HepG2 (cell line): ENCODE data around the gene TXNDC11. TPM values are rescaled to one million over a fixed set of nuclear protein-coding genes. Genes with fewer than 3 reads are reported as not detected.

ENCODE experiments used
- AKAP8 ChIP-seq: sonication (generic); formaldehyde crosslinking; IDR thresholded peaks from 2 replicates; pipeline ENCODE4 v1.5.1; 2020; ENCODE audit warnings: mild to moderate bottlenecking, missing genetic modification reagents
- BRF2 ChIP-seq: sonication (generic); formaldehyde crosslinking; IDR thresholded peaks from 2 replicates; pipeline ENCODE4 v1.8.1; 2022; ENCODE audit warnings: mild to moderate bottlenecking, missing genetic modification reagents
- DNMT1 ChIP-seq: sonication (generic); formaldehyde crosslinking; IDR thresholded peaks from 2 replicates; pipeline ENCODE4 v1.5.1; 2020; ENCODE audit warnings: mild to moderate bottlenecking, missing genetic modification reagents
- DRAP1 ChIP-seq: IDR thresholded peaks from 2 replicates; pipeline ENCODE4 v1.6.1; 2016; ENCODE audit warnings: missing genetic modification reagents, missing compliant biosample characterization
- IKZF4 ChIP-seq: sonication (generic); formaldehyde crosslinking; IDR thresholded peaks from 2 replicates; pipeline ENCODE4 v1.5.1; 2020; ENCODE audit warnings: borderline replicate concordance, mild to moderate bottlenecking, low read depth, missing genetic modification reagents; ENCODE audit errors: not compliant biosample characterization
- KMT2B ChIP-seq: IDR thresholded peaks from 2 replicates; pipeline ENCODE4 v1.6.1; 2016; ENCODE audit warnings: missing genetic modification reagents, missing compliant biosample characterization
- NBN ChIP-seq: fragments of 450-650 bp; conservative IDR thresholded peaks from 2 replicates; pipeline ENCODE4 v1.6.1; 2017
- NFATC3 ChIP-seq: sonication (generic); formaldehyde crosslinking; IDR thresholded peaks from 2 replicates; pipeline ENCODE4 v1.5.1; 2020; ENCODE audit warnings: mild to moderate bottlenecking, missing genetic modification reagents
- NR2F6 ChIP-seq, 2 experiments: IDR thresholded peaks; 2 replicates each; pipeline ENCODE4 v1.6.1; 2016; ENCODE audit warnings: antibody characterized with exemption in 1 of 2, mild to moderate bottlenecking in 1 of 2
- PPARG ChIP-seq: conservative IDR thresholded peaks from 2 replicates; pipeline ENCODE4 v1.6.1; 2016; ENCODE audit warnings: missing biosample characterization, missing genetic modification reagents
- RBM22 ChIP-seq: fragments of 200-400 bp; formaldehyde crosslinking; optimal IDR thresholded peaks from 2 replicates; pipeline ENCODE3; 2017; ENCODE audit warnings: mild to moderate bottlenecking, low read length, moderate library complexity
- REL ChIP-seq: sonication (generic); formaldehyde crosslinking; conservative IDR thresholded peaks from 2 replicates; pipeline ENCODE4 v1.8.0; 2022; ENCODE audit warnings: mild to moderate bottlenecking, missing genetic modification reagents, moderate library complexity
- REPIN1 ChIP-seq: sonication (generic); formaldehyde crosslinking; IDR thresholded peaks from 2 replicates; pipeline ENCODE4 v1.8.0; 2022; ENCODE audit warnings: missing genetic modification reagents, low read depth, mild to moderate bottlenecking, borderline replicate concordance
- RFX1 ChIP-seq: fragments of 450-650 bp; IDR thresholded peaks from 2 replicates; pipeline ENCODE4 v1.6.1; 2017
- TRIM24 ChIP-seq: sonication (generic); formaldehyde crosslinking; IDR thresholded peaks from 2 replicates; pipeline ENCODE4 v1.8.0; 2022; ENCODE audit warnings: mild to moderate bottlenecking, missing genetic modification reagents
- ZBTB7A ChIP-seq: sonication (generic); formaldehyde crosslinking; IDR thresholded peaks from 2 replicates; pipeline ENCODE4 v1.8.0; 2022; ENCODE audit warnings: mild to moderate bottlenecking, missing genetic modification reagents
- ZEB1 ChIP-seq: IDR thresholded peaks from 2 replicates; pipeline ENCODE4 v1.6.1; 2012; ENCODE audit warnings: mild to moderate bottlenecking, low read depth, inconsistent platforms; ENCODE audit not compliant: insufficient replicate concordance
- ZNF124 ChIP-seq: sonication (generic); formaldehyde crosslinking; IDR thresholded peaks from 2 replicates; pipeline ENCODE4 v1.4.0; 2020; ENCODE audit warnings: missing genetic modification reagents
- ZNF136 ChIP-seq: sonication (generic); formaldehyde crosslinking; IDR thresholded peaks from 2 replicates; pipeline ENCODE4 v1.8.1; 2022; ENCODE audit warnings: low read depth, mild to moderate bottlenecking, moderate library complexity, missing genetic modification reagents
- ZNF143 ChIP-seq: sonication (generic); formaldehyde crosslinking; IDR thresholded peaks from 2 replicates; pipeline ENCODE4 v1.4.0; 2020; ENCODE audit warnings: missing genetic modification reagents
- ZNF160 ChIP-seq: sonication (generic); formaldehyde crosslinking; IDR thresholded peaks from 2 replicates; pipeline ENCODE4 v1.8.0; 2022; ENCODE audit warnings: mild to moderate bottlenecking, inconsistent platforms, missing genetic modification reagents
- ZNF276 ChIP-seq: sonication (generic); formaldehyde crosslinking; IDR thresholded peaks from 2 replicates; pipeline ENCODE4 v1.4.0; 2020; ENCODE audit warnings: mild to moderate bottlenecking, low read depth, missing genetic modification reagents
- ZNF468 ChIP-seq: sonication (generic); formaldehyde crosslinking; IDR thresholded peaks from 2 replicates; pipeline ENCODE4 v1.8.0; 2022; ENCODE audit warnings: mild to moderate bottlenecking, moderate library complexity, missing genetic modification reagents
- ZNF670 ChIP-seq: sonication (generic); formaldehyde crosslinking; IDR thresholded peaks from 2 replicates; pipeline ENCODE4 v1.8.0; 2022; ENCODE audit warnings: mild to moderate bottlenecking, missing genetic modification reagents, borderline replicate concordance
- ZNF678 ChIP-seq: sonication (generic); formaldehyde crosslinking; IDR thresholded peaks from 2 replicates; pipeline ENCODE4 v1.4.0; 2020; ENCODE audit warnings: mild to moderate bottlenecking, missing genetic modification reagents
- ZNF746 ChIP-seq: sonication (generic); formaldehyde crosslinking; IDR thresholded peaks from 2 replicates; pipeline ENCODE4 v1.8.0; 2022; ENCODE audit warnings: mild to moderate bottlenecking, missing genetic modification reagents
- ZNF75D ChIP-seq: sonication (generic); formaldehyde crosslinking; IDR thresholded peaks from 2 replicates; pipeline ENCODE4 v1.8.1; 2023; ENCODE audit warnings: missing genetic modification reagents, mild to moderate bottlenecking, borderline replicate concordance
- ZNF891 ChIP-seq: sonication (generic); formaldehyde crosslinking; IDR thresholded peaks from 2 replicates; pipeline ENCODE4 v1.5.0; 2020; ENCODE audit warnings: mild to moderate bottlenecking, missing genetic modification reagents
- polyA plus RNA-seq, 8 experiments: library from polyadenylated mRNA; depleted of rRNA in 3 of 8; stranded (reverse) in 7 of 8; unstranded in 1 of 8; fragments of >200 nt; fragmentation: Illumina TruSeq in 4 of 8; extraction: Trizol in 4 of 8; gene quantifications; 2 replicates each; pipeline versions ENCODE4 v1.2.1 to v1.2.3, GENCODE V29; 2011 to 2016; ENCODE audit warnings: low read depth in 4 of 8, missing spikeins in 1 of 8, mixed read lengths in 1 of 8; ENCODE audit not compliant: insufficient read depth in 1 of 8
- total RNA-seq, 5 experiments: library from RNA; depleted of rRNA; stranded (reverse); fragments of >200 nt; fragmentation: Illumina TruSeq; extraction: Trizol; gene quantifications; 2 replicates each; pipeline ENCODE4 v1.2.3, GENCODE V29; 2016; ENCODE audit warnings: low read depth in 1 of 5

Gene TXNDC11
- total and polyA plus RNA-seq, 2 of the 13 experiments (the other 11 are each of a cell fraction or from before 2014, with no cell fraction given), result 74.9 to 123 TPM

- peak; percentile 78; the same call in 1 of the 2 replicates for TF ChIP-seq REPIN1 (CRISPR knock-in tag)
- no peak for TF ChIP-seq ZNF468 (CRISPR knock-in tag)
- TF ChIP-seq ZEB1, result no peak
- no peak for TF ChIP-seq ZNF276 (CRISPR knock-in tag)
- TF ChIP-seq ZNF75D (CRISPR knock-in tag), result no peak
- peak; percentile 39; the same call in 1 of the 2 replicates for TF ChIP-seq RFX1
- TF ChIP-seq ZNF746 (CRISPR knock-in tag), result no peak
- no peak for TF ChIP-seq ZNF678 (CRISPR knock-in tag)
- no peak for TF ChIP-seq PPARG
- 0 out of 2 replicates have a peak, but pooled peaks have one; percentile 39 for TF ChIP-seq ZNF160 (CRISPR knock-in tag)
- TF ChIP-seq NFATC3, result no peak
- TF ChIP-seq ZNF891 (CRISPR knock-in tag), result peak; percentile 22; the same call in 1 of the 2 replicates
- TF ChIP-seq ZNF670, result no peak; the same call in 1 of the 2 replicates
- no peak for TF ChIP-seq ZNF124
- TF ChIP-seq REL (CRISPR knock-in tag), result no peak
- TF ChIP-seq DNMT1 (CRISPR knock-in tag), result no peak; the same call in 1 of the 2 replicates
- no peak for TF ChIP-seq ZNF136
- no peak for TF ChIP-seq NBN
- TF ChIP-seq BRF2 (CRISPR knock-in tag), result peak; percentile 53; the same call in 1 of the 2 replicates
- TF ChIP-seq ZNF143 (CRISPR knock-in tag), result 0 out of 2 replicates have a peak, but pooled peaks have one; percentile 7
- TF ChIP-seq TRIM24 (CRISPR knock-in tag), result no peak
- TF ChIP-seq NR2F6 (IDR thresholded peaks at IDR 0.05), result peak; percentile 45; the same call in 1 of the 2 replicates
- peak; percentile 72 for TF ChIP-seq NR2F6 (CRISPR knock-in tag; IDR thresholded peaks at IDR 0.05)
- TF ChIP-seq AKAP8 (CRISPR knock-in tag), result no peak
- no peak for TF ChIP-seq RBM22
- TF ChIP-seq ZBTB7A, result no peak
- no peak for TF ChIP-seq DRAP1 (CRISPR knock-in tag)
- TF ChIP-seq KMT2B (CRISPR knock-in tag), result peak; percentile 43; the same call in 1 of the 2 replicates
- TF ChIP-seq IKZF4 (CRISPR knock-in tag), result no peak
Observed at GRCh38 chr16:11639925-11640899, 102.4 kb downstream of the TXNDC11 start (continued).
